HUES64 (cell line): Measurements from ENCODE around the gene PLOD1.
A peak's percentile ranks its signal among the peaks of the same experiment; 100 is the strongest.
"Not testable (repeated sequence)": the region's sequence is repeated elsewhere in the genome, so short reads cannot be mapped to it uniquely, and the experiment has no call there.

Experiments
- H3K27ac ChIP-seq: 2 replicates; pipeline ENCODE4 v1.7.0; 2013; ENCODE audit warnings: low read depth, low read length, inconsistent platforms
- H3K27me3 ChIP-seq: 2 replicates; pipeline ENCODE4 v1.6.1; 2013; ENCODE audit warnings: mild to moderate bottlenecking, low read length; ENCODE audit not compliant: insufficient read depth
- H3K36me3 ChIP-seq: 2 replicates; pipeline ENCODE4 v1.6.1; 2013; ENCODE audit warnings: mild to moderate bottlenecking, low read length; ENCODE audit not compliant: insufficient read depth
- H3K4me1 ChIP-seq: 2 replicates; pipeline ENCODE4 v1.6.1; 2013; ENCODE audit warnings: mild to moderate bottlenecking, low read length, moderate library complexity; ENCODE audit not compliant: insufficient read depth
- H3K4me3 ChIP-seq: 2 replicates; pipeline ENCODE4 v1.5.1; 2013; ENCODE audit warnings: mild to moderate bottlenecking, low read length, moderate library complexity
- H3K9ac ChIP-seq: 2 replicates; pipeline ENCODE4 v1.6.1; 2013; ENCODE audit warnings: mild to moderate bottlenecking, low read depth, low read length
- H3K9me3 ChIP-seq: 2 replicates; pipeline ENCODE4 v1.6.1; 2013; ENCODE audit warnings: low read depth, low read length; ENCODE audit not compliant: insufficient read depth
- WGBS: fragments of 150-250, 120-280 bp; methylation state at CpG from one replicate; pipeline ENCODE4 v1.1.7; 2013; ENCODE audit warnings: missing lambda C conversion rate; 5-methylcytosine and 5-hydroxymethylcytosine counted together

The PLOD1 gene

GRCh38 chr1:11997081-11997850 lies 62.7 kb downstream of the PLOD1 start:
- no peak overlapping the region for H3K9ac ChIP-seq
- H3K36me3 ChIP-seq = peaks cover 78% of the 10 kb centered on the region
- no peaks in the 10 kb centered on the region for H3K27me3 ChIP-seq
- no peak overlapping the region for H3K27ac ChIP-seq
- H3K4me1 ChIP-seq = no peaks in the 10 kb centered on the region
- no peaks in the 10 kb centered on the region for H3K9me3 ChIP-seq
- no peak overlapping the region for H3K4me3 ChIP-seq
- 95% methylated on average over 5 of the region's 5 CpGs for WGBS

- no peaks in the 10 kb centered on the region for H3K4me1 ChIP-seq
- H3K27ac ChIP-seq = no peak overlapping the region
- no peaks in the 10 kb centered on the region for H3K9me3 ChIP-seq
- no peak overlapping the region for H3K4me3 ChIP-seq
- no peaks in the 10 kb centered on the region for H3K27me3 ChIP-seq
- 94% methylated on average over 5 of the region's 5 CpGs for WGBS
- H3K9ac ChIP-seq = no peak overlapping the region
- peaks cover 77% of the 10 kb centered on the region for H3K36me3 ChIP-seq
Measured at GRCh38 chr1:11998636-11999035, 64.1 kb downstream of the PLOD1 start.

- no peak overlapping the region for H3K27ac ChIP-seq
- H3K4me1 ChIP-seq = no peaks in the 10 kb centered on the region
- WGBS = 96% methylated on average over 3 of the region's 3 CpGs
- H3K36me3 ChIP-seq = peaks cover 78% of the 10 kb centered on the region
- H3K9ac ChIP-seq = no peak overlapping the region
- H3K27me3 ChIP-seq = no peaks in the 10 kb centered on the region
- H3K4me3 ChIP-seq = no peak overlapping the region
- no peaks in the 10 kb centered on the region for H3K9me3 ChIP-seq
Measured at GRCh38 chr1:11999236-11999635, 64.7 kb downstream of the PLOD1 start.

- H3K27me3 ChIP-seq = no peaks in the 10 kb centered on the region
- H3K27ac ChIP-seq = peak overlapping the region; percentile 47; the same call in 1 of the 2 replicates
- H3K9ac ChIP-seq = no peak overlapping the region
- H3K4me3 ChIP-seq = no peak overlapping the region
- no peaks in the 10 kb centered on the region for H3K9me3 ChIP-seq
- 81% methylated on average over 14 of the region's 14 CpGs for WGBS
- H3K36me3 ChIP-seq = peaks cover 80% of the 10 kb centered on the region
- H3K4me1 ChIP-seq = no peaks in the 10 kb centered on the region
Measured at GRCh38 chr1:12001249-12001917, 66.9 kb downstream of the PLOD1 start.

GRCh38 chr1:12001996-12002493 lies 67.5 kb downstream of the PLOD1 start:
- H3K36me3 ChIP-seq = peaks cover 82% of the 10 kb centered on the region
- no peak overlapping the region for H3K9ac ChIP-seq
- H3K27ac ChIP-seq = no peak overlapping the region
- H3K4me3 ChIP-seq = no peak overlapping the region
- no peaks in the 10 kb centered on the region for H3K4me1 ChIP-seq
- H3K9me3 ChIP-seq = no peaks in the 10 kb centered on the region
- H3K27me3 ChIP-seq = no peaks in the 10 kb centered on the region
- WGBS = 96% methylated on average over 10 of the region's 10 CpGs

- WGBS = 97% methylated on average over 12 of the region's 12 CpGs
- H3K27me3 ChIP-seq = no peaks in the 10 kb centered on the region
- no peak overlapping the region for H3K9ac ChIP-seq
- no peaks in the 10 kb centered on the region for H3K4me1 ChIP-seq
- H3K9me3 ChIP-seq = no peaks in the 10 kb centered on the region
- peaks cover 78% of the 10 kb centered on the region for H3K36me3 ChIP-seq
- no peak overlapping the region for H3K27ac ChIP-seq
- no peak overlapping the region for H3K4me3 ChIP-seq
Measured at GRCh38 chr1:12003762-12004161, 69.2 kb downstream of the PLOD1 start.

GRCh38 chr1:12005488-12006166 lies 71.1 kb downstream of the PLOD1 start:
- WGBS = 96% methylated on average over 9 of the region's 9 CpGs
- Histone ChIP-seq H3K9ac (no peak overlapping the region), H3K27ac (no peak overlapping the region), H3K4me3 (no peak overlapping the region), H3K27me3 (no peaks in the 10 kb centered on the region), H3K9me3 (no peaks in the 10 kb centered on the region), H3K4me1 (no peaks in the 10 kb centered on the region), H3K36me3 (peaks cover 84% of the 10 kb centered on the region)

GRCh38 chr1:12006167-12006921 lies 71.8 kb downstream of the PLOD1 start:
- peaks cover 87% of the 10 kb centered on the region for H3K36me3 ChIP-seq
- WGBS = 95% methylated on average over 17 of the region's 17 CpGs
- no peaks in the 10 kb centered on the region for H3K9me3 ChIP-seq

GRCh38 chr1:12007204-12007603 lies 72.7 kb downstream of the PLOD1 start:
- Histone ChIP-seq H3K4me1 (no peaks in the 10 kb centered on the region), H3K9me3 (no peaks in the 10 kb centered on the region), H3K27me3 (no peaks in the 10 kb centered on the region), H3K4me3 (no peak overlapping the region), H3K27ac (no peak overlapping the region), H3K9ac (no peak overlapping the region), H3K36me3 (peaks cover 88% of the 10 kb centered on the region)
- WGBS = 94% methylated on average over 6 of the region's 6 CpGs

More at GRCh38 chr1:12006167-12006921, 71.8 kb downstream of the PLOD1 start:
- Histone ChIP-seq H3K27me3 (no peaks in the 10 kb centered on the region), H3K27ac (no peak overlapping the region), H3K9ac (no peak overlapping the region), H3K4me3 (no peak overlapping the region), H3K4me1 (no peaks in the 10 kb centered on the region)

GRCh38 chr1:12008355-12008754 lies 73.8 kb downstream of the PLOD1 start:
- H3K36me3 ChIP-seq = peaks cover 89% of the 10 kb centered on the region
- H3K4me1 ChIP-seq, H3K27ac ChIP-seq, H3K9me3 ChIP-seq, H3K27me3 ChIP-seq, H3K4me3 ChIP-seq, H3K9ac ChIP-seq: not testable (repeated sequence)
- WGBS = 95% methylated on average over 29 of the region's 33 CpGs
